D721Med (cell line): ENCODE results near the gene COL4A2.

Experiments
- DNase-seq: peaks from one replicate; pipeline ENCODE4 v3.0.0; 2011; ENCODE audit warnings: low spot score; ENCODE audit not compliant: insufficient read length
- FAIRE-seq: peaks from 2 replicates; lab custom pipeline; 2011; peaks lifted over from hg19 to GRCh38; lab: Jason Lieb, UNC
- TF ChIP-seq, protein P1 (sequence below): IDR thresholded peaks from 2 replicates; pipeline ENCODE4 v1.5.1; 2012; ENCODE audit warnings: mild to moderate bottlenecking, control low read depth; ENCODE audit not compliant: insufficient read depth; ENCODE audit errors: missing control alignments

Gene COL4A2

GRCh38 chr13:110262508-110263291 lies 44.4 kb upstream of the COL4A2 start:
- TF ChIP-seq, protein P1, sequence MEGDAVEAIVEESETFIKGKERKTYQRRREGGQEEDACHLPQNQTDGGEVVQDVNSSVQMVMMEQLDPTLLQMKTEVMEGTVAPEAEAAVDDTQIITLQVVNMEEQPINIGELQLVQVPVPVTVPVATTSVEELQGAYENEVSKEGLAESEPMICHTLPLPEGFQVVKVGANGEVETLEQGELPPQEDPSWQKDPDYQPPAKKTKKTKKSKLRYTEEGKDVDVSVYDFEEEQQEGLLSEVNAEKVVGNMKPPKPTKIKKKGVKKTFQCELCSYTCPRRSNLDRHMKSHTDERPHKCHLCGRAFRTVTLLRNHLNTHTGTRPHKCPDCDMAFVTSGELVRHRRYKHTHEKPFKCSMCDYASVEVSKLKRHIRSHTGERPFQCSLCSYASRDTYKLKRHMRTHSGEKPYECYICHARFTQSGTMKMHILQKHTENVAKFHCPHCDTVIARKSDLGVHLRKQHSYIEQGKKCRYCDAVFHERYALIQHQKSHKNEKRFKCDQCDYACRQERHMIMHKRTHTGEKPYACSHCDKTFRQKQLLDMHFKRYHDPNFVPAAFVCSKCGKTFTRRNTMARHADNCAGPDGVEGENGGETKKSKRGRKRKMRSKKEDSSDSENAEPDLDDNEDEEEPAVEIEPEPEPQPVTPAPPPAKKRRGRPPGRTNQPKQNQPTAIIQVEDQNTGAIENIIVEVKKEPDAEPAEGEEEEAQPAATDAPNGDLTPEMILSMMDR = no peak
- DNase-seq = no peak
- FAIRE-seq = no peak

GRCh38 chr13:110263404-110263803 lies 43.7 kb upstream of the COL4A2 start:
- no peak for FAIRE-seq
- TF ChIP-seq, protein P1 = no peak
- DNase-seq = no peak

DNA sequence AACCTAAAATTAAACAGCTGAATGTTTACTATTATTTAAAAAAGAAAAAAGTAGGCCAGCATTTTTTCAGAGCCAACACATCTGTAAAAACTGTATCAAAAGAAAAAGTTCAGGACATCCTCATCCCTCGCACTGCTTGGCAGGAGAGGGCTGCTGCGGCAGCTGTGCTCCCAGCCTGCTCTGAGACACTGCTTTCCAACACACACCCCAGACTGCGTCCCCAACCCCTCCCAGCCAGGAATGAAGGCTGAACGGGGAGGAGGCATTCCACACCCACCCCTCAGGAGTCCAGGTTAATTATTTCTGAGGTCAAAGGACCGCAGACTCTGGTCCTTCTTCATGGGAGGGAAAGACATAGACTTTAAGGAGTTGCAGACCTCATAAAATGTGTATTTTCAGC lies 43.2 kb upstream of the COL4A2 start:
- DNase-seq (no peak), FAIRE-seq (no peak)
- TF ChIP-seq, protein P1 = no peak

DNA sequence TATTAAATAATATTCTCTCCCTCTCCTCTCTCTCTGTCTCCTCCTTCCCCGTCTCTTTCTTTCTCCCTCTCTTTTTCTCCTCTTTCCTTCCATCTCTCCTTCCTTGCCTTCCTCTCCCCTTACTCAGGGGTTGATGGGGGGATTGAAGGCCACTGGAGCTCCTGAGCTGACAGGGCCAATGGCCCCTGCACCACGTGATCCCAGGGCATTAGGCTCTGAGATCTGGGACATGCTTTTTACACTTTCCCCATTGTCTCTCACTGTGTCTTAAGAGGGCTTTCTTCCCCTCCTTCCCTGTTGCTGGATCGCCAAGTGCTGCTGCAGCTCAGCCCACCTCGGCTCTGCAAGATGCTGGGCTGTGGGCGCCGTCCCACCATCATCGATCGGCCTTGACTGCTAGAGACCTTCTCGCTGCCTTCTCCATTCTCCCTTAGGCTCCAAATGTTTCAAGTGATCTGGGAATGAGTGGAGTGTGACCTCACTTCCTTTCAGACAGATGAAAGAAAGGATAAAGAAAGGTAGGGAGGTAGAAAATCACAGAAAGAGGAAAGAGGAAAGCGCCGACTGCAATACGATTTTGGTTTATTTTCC lies 42.3 kb upstream of the COL4A2 start:
- no peak for FAIRE-seq
- TF ChIP-seq, protein P1 = no peak
- no peak for DNase-seq

GRCh38 chr13:110265341-110265681 lies 41.8 kb upstream of the COL4A2 start:
- FAIRE-seq = no peak
- DNase-seq = no peak
- TF ChIP-seq, protein P1 = no peak

DNA sequence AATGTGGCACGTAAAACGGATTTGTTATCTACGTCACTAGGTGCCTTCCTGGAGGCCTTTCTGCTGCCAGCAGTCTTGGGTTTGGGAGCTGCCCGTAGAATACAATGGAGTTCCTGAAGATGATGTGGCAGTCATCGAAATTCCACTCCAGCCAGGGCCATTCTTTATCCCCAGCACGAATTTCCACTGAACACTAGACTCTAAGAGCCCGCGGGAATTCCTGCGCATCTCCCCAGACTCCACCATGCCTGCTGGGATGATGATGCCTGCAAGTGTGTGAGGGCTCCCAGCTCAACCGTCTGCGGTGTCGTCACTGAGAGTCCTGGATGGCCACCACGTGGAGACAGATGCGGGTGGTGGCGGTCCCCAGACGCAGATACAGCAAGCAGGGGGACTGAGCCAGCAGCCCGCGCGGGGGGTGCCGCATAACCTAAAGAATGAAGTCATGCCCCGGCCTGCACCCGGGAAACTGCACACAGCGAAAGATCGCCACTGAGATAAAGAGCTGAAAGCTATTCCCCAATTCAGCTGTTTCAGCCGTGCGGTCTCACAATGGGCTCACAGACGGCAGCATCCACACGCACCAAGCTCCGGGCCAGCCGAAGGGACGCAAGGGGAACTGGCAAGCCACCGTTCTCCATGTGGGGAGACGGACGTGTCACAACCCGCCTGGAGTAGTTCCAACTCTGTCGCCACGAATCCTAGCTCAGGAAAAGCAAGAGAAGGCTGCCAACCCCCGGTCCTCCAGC lies 41.2 kb upstream of the COL4A2 start:
- TF ChIP-seq, protein P1 = no peak
- FAIRE-seq = no peak
- DNase-seq = no peak
